Ammon's horn (tissue), 1 donor: ENCODE results near the gene ERC1.
"Not testable (repeated sequence)": the region's sequence is repeated elsewhere in the genome, so short reads cannot be mapped to it uniquely, and the experiment has no call there.

Experiments used
- DNase-seq: peaks from one replicate; pipeline ENCODE4 v3.0.0-alpha.2; 2016; ENCODE audit warnings: low spot score

The ERC1 gene

GRCh38 chr12:1078002-1078401 lies 87.0 kb downstream of the ERC1 start:
- no peak for DNase-seq

- DNase-seq: no peak
Observed at GRCh38 chr12:1080520-1081223, 89.6 kb downstream of the ERC1 start.

GRCh38 chr12:1083151-1083888 lies 92.3 kb downstream of the ERC1 start:
- DNase-seq: peak; percentile 62

GRCh38 chr12:1083889-1084262 lies 92.9 kb downstream of the ERC1 start:
- DNase-seq: peak; percentile 73

- DNase-seq: no peak
Observed at GRCh38 chr12:1091350-1091749, 100.3 kb downstream of the ERC1 start.

- DNase-seq: peak; percentile 66
Observed at GRCh38 chr12:1093166-1093751, 102.2 kb downstream of the ERC1 start.

- no peak for DNase-seq
Observed at GRCh38 chr12:1094714-1095113, 103.7 kb downstream of the ERC1 start.

- no peak for DNase-seq
Observed at GRCh38 chr12:1099158-1099557, 108.1 kb downstream of the ERC1 start.

- DNase-seq: not testable (repeated sequence)
Observed at GRCh38 chr12:1099618-1100017, 108.6 kb downstream of the ERC1 start.

GRCh38 chr12:1102115-1102514 lies 111.1 kb downstream of the ERC1 start:
- no peak for DNase-seq

GRCh38 chr12:1102791-1103450 lies 111.9 kb downstream of the ERC1 start:
- no peak for DNase-seq

GRCh38 chr12:1103632-1104031 lies 112.6 kb downstream of the ERC1 start:
- no peak for DNase-seq

- DNase-seq: peak; percentile 21
Observed at GRCh38 chr12:1104088-1104800, 113.2 kb downstream of the ERC1 start.

- DNase-seq: no peak
Observed at GRCh38 chr12:1107669-1108068, 116.6 kb downstream of the ERC1 start.

GRCh38 chr12:1108276-1108675 lies 117.3 kb downstream of the ERC1 start:
- DNase-seq: no peak

GRCh38 chr12:1115484-1116231 lies 124.6 kb downstream of the ERC1 start:
- no peak for DNase-seq

GRCh38 chr12:1117371-1117770 lies 126.3 kb downstream of the ERC1 start:
- no peak for DNase-seq

GRCh38 chr12:1117970-1118563 lies 127.0 kb downstream of the ERC1 start:
- DNase-seq: peak; percentile 78

GRCh38 chr12:1122786-1123185 lies 131.8 kb downstream of the ERC1 start:
- no peak for DNase-seq

- DNase-seq: no peak
Observed at GRCh38 chr12:1126091-1126490, 135.1 kb downstream of the ERC1 start.

- DNase-seq: no peak
Observed at GRCh38 chr12:1127021-1127420, 136.0 kb downstream of the ERC1 start.
